GM13976 (cell line): ENCODE results near the gene GPR135.

Source experiments
- DNase-seq: peaks from one replicate; pipeline ENCODE4 v3.0.0; 2012; ENCODE audit warnings: low spot score
- CTCF ChIP-seq: IDR thresholded peaks from 2 replicates; pipeline ENCODE4 v1.5.1; 2012; ENCODE audit warnings: borderline replicate concordance, mild to moderate bottlenecking; ENCODE audit not compliant: insufficient read depth; ENCODE audit errors: extremely low read depth, missing control alignments, control extremely low read depth
- in situ Hi-C: fragments of 300-500 bp; cut with MboI; formaldehyde crosslinking; loops from one replicate; pipeline ENCODE4 v1.12.0; 2022; ENCODE audit warnings: low sequenced_read_pairs, mixed read lengths, inconsistent platforms; ENCODE audit not compliant: unreplicated experiment

The GPR135 gene

GRCh38 chr14:59415836-59416602 is 49.2 kb downstream of the GPR135 start:
- in situ Hi-C loops: no loop called here
- DNase-seq: no peak
- no peak for TF ChIP-seq CTCF
